ENCODE data around the gene PLCB4. TPM values are rescaled to one million over a fixed set of nuclear protein-coding genes. Genes with fewer than 3 reads are reported as not detected.

The PLCB4 gene
- total RNA-seq, 1 experiment from 2014 or later: 10.1 TPM

- Histone ChIP-seq H3K23me2 (ENCODE audit: insufficient read length, low read depth, low read length, poor library complexity, severe bottlenecking) (no peaks in the 10 kb centered on the region), H3K14ac (ENCODE audit: insufficient read depth, low read length) (no peak overlapping the region), H3K18ac (ENCODE audit: insufficient read length, low read depth, low read length) (no peak overlapping the region), H2AK5ac (ENCODE audit: insufficient read length, low read length) (no peak overlapping the region), H4K5ac (ENCODE audit: insufficient read length, low read depth, low read length) (no peak overlapping the region), H2BK5ac (ENCODE audit: insufficient read length, low read length) (no peak overlapping the region), H2AFZ (ENCODE audit: low read length) (no peak overlapping the region), H3K79me1 (ENCODE audit: insufficient read depth, low read depth, low read length, poor library complexity, severe bottlenecking) (no peaks in the 10 kb centered on the region), H3T11ph (ENCODE audit: low read length) (no peak overlapping the region), H2BK120ac (ENCODE audit: low read depth, low read length, poor library complexity, severe bottlenecking) (no peak overlapping the region), H3K9me3 (ENCODE audit: control insufficient read depth, low read depth, low read length) (no peaks in the 10 kb centered on the region), H2BK12ac (ENCODE audit: insufficient read length, low read depth, low read length) (no peak overlapping the region), H3K56ac (ENCODE audit: insufficient read length, low read depth, low read length) (no peak overlapping the region), H3K23ac (ENCODE audit: insufficient read length, low read depth, low read length) (no peak overlapping the region), H3K9ac (ENCODE audit: extremely low read depth, insufficient read length, low read length) (no peak overlapping the region), H3K27ac (ENCODE audit: insufficient read length, low read depth, low read length) (no peak overlapping the region), H3K4ac (ENCODE audit: low read depth, low read length) (no peak overlapping the region), H4K20me1 (ENCODE audit: control insufficient read depth, insufficient read depth, insufficient read length) (no peaks in the 10 kb centered on the region), H3K4me1 (ENCODE audit: insufficient read depth, low read length) (no peaks in the 10 kb centered on the region), H4K91ac (ENCODE audit: insufficient read length, low read depth, low read length) (no peak overlapping the region), H2BK20ac (ENCODE audit: low read depth, low read length, poor library complexity, severe bottlenecking) (no peak overlapping the region), H4K8ac (replicated peaks; ENCODE audit: insufficient read length, low read depth, low read length) (no peak overlapping the region), H2BK15ac (ENCODE audit: low read depth, low read length) (no peak overlapping the region), H3K79me2 (ENCODE audit: insufficient read depth, low read length) (no peaks in the 10 kb centered on the region), H3K27me3 (ENCODE audit: insufficient read depth, low read length) (no peaks in the 10 kb centered on the region), H3K4me2 (ENCODE audit: insufficient read depth, insufficient read length, low read length) (no peak overlapping the region)
- H3K27ac Mint-ChIP-seq: no peak overlapping the region
- no CpG with 5 or more reads among the region's 1 CpG for WGBS (ENCODE audit: extremely low coverage, insufficient read length, low lambda C conversion rate)
- H3K36me3 Mint-ChIP-seq (ENCODE audit: insufficient read depth in 1 of 3, low read depth in 3 of 3): no peaks in the 10 kb centered on the region
- no peak overlapping the region for H3K4me3 Mint-ChIP-seq
- H3K4me1 Mint-ChIP-seq: peaks cover 11 to 13% of the 10 kb centered on the region in 2 experiments
- H3K9me3 Mint-ChIP-seq: no peaks in the 10 kb centered on the region
- H3K27me3 Mint-ChIP-seq (ENCODE audit: low read depth): no peaks in the 10 kb centered on the region
- no peak for DNase-seq
- TF ChIP-seq, protein P1, sequence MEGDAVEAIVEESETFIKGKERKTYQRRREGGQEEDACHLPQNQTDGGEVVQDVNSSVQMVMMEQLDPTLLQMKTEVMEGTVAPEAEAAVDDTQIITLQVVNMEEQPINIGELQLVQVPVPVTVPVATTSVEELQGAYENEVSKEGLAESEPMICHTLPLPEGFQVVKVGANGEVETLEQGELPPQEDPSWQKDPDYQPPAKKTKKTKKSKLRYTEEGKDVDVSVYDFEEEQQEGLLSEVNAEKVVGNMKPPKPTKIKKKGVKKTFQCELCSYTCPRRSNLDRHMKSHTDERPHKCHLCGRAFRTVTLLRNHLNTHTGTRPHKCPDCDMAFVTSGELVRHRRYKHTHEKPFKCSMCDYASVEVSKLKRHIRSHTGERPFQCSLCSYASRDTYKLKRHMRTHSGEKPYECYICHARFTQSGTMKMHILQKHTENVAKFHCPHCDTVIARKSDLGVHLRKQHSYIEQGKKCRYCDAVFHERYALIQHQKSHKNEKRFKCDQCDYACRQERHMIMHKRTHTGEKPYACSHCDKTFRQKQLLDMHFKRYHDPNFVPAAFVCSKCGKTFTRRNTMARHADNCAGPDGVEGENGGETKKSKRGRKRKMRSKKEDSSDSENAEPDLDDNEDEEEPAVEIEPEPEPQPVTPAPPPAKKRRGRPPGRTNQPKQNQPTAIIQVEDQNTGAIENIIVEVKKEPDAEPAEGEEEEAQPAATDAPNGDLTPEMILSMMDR (conservative IDR thresholded peaks at IDR 0.05): no peak
These were observed 190.0 kb downstream of the PLCB4 start for GRCh38 chr20:9258901-9259300.
